WI38 (cell line): ENCODE measurements around the gene PSKH1.

Experiments used
- H3K4me3 ChIP-seq: 2 replicates; pipeline ENCODE4 v1.5.1; 2011; ENCODE audit warnings: low read depth, mild to moderate bottlenecking, control low read depth, low read length
- TF ChIP-seq, protein P1 (sequence below): IDR thresholded peaks from 2 replicates; pipeline ENCODE4 v1.5.1; 2012; ENCODE audit warnings: low read depth, mild to moderate bottlenecking, control low read depth, low read length

PSKH1 gene

DNA sequence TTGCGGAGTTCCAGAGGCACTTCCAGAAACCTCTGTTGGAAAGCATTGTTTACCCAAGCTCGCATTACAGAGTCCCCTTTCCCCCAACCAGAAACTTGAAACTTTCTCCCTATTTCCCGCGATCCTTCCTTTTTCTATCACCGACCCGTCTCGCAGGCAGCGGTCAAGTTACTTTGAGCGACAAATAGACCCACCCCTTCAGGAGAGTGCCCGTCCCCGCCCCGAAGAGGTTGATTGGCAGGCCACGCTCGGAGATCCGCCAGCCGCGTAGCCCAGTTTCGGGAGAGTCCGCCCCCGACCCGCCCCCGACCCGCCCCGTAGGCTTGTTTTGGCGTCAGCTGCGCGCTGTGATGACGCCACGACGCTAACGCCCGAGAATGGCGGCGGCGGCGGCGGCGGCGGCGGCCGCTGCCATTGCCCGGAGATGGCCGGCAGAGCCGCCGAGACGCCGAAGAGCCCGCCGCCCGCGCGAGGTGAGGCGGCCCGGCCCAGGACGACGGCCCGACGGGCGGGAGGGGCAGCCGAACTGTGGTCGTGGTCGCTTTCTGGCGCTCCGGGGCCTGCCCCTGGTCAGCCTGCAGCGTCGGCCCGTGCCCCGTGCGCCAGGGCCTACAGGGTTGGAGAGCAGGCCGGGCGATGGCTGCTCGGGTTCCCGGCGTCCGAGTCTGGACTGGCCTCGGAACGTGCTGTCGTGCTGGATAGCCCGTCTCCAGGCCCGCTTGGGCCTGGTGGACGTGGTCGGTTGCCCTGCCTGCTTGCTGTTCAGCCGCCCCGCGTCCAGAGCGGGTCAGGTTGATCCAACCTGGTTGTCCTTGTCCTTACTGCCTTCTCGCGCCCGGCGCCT, at the start of gene PSKH1:
PSKH1 (plus strand) TSS at position 356 of the 844 bp plus-strand sequence. CDS start 15,496 bp downstream, outside the sequence.
- H3K4me3 ChIP-seq, result peak within 1 kb of the TSS; percentile 94
- TF ChIP-seq, protein P1, sequence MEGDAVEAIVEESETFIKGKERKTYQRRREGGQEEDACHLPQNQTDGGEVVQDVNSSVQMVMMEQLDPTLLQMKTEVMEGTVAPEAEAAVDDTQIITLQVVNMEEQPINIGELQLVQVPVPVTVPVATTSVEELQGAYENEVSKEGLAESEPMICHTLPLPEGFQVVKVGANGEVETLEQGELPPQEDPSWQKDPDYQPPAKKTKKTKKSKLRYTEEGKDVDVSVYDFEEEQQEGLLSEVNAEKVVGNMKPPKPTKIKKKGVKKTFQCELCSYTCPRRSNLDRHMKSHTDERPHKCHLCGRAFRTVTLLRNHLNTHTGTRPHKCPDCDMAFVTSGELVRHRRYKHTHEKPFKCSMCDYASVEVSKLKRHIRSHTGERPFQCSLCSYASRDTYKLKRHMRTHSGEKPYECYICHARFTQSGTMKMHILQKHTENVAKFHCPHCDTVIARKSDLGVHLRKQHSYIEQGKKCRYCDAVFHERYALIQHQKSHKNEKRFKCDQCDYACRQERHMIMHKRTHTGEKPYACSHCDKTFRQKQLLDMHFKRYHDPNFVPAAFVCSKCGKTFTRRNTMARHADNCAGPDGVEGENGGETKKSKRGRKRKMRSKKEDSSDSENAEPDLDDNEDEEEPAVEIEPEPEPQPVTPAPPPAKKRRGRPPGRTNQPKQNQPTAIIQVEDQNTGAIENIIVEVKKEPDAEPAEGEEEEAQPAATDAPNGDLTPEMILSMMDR, result no peak

DNA sequence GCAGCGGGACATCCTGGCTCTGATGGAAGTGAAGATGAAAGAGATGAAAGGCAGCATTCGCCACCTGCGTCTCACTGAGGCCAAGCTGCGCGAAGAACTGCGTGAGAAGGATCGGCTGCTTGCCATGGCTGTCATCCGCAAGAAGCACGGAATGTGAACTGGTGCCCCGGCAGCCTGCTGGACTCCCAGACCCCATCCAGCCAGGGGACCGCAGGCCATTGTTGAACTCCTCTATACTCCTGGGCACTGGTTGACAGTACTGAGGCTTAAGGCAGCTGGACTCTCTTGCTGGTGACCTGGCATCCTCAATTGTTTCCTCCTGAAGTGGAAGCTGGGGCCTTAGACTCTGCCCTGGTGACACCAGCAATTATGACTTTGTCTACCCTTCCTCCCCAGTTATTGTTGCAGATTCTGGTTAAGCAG, 49.7 kb upstream of the PSKH1 start:
- peak overlapping the region; percentile 79 for H3K4me3 ChIP-seq
- TF ChIP-seq, protein P1, result no peak

DNA sequence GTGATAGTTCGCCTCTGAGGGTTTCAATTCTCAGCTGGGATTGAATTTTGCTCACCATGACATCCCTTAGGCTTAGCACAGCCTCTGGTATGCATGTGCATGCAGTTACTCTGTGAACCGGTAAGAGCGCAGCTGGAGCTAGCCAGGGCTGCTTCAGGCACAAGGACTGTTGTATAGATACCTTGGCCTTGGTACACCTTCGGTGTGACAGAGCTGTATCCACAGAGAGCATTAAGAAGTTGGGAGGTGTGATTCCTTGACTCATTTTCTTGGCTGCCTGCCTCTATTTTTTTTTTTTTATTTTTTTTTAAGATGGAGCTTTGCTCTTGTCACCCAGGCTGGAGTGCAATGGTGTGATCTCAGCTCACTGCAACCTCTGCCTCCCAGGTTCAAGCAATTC, 48.6 kb upstream of the PSKH1 start:
- H3K4me3 ChIP-seq, result no peak overlapping the region
- TF ChIP-seq, protein P1, result no peak

DNA sequence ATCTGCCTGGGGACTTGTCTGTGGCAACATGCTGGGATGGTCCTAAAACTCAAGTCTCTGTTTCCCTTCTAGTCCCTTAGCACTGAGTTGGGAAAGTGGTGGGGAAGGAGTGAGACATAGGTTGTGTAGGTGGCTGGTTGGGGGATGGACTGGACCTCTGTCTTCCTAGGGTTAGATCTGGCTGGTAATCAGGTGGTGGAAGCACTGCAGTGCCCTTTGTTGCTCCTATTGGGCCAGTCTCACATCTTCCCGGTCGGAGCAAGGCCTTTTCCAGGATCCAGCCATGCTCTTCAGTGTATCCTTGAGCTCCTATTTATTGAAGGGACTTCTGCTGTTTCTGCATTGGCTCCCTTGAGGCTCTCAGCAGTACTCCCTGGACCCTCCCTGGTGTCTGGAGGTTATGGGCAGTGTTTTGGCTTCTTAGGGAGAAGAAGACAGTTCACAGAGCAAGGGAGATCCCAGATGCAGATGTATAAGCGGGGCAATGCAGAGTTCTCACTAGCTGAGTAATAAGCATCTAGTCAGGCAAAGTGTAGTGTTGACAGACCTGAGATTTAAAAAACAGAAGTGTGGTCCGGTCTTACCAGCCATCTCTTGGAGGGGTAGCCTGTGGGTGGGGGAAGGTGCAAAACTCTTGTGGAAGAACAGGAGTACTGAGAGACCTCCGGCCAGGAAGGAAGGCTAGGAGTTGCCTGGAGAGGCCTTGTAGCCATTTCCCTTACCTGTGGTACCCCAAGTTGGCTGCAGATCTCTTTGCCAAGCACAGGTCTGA, 47.6 kb upstream of the PSKH1 start:
- H3K4me3 ChIP-seq, result peak overlapping the region; percentile 97
- TF ChIP-seq, protein P1, result no peak

DNA sequence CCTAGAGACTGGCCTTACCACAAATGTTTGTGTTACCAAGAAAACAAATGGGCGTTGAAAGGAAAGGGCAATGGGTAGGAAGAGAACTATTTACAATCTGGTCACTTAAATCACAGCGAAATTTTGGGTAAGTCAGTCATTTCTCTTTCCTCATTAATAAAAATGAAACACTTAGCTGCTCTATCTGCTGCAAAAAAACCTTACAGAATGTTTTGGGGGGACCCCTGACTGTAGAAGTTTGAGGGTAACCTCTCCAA, 47.1 kb upstream of the PSKH1 start:
- TF ChIP-seq, protein P1, result no peak
- H3K4me3 ChIP-seq, result peak overlapping the region; percentile 97

DNA sequence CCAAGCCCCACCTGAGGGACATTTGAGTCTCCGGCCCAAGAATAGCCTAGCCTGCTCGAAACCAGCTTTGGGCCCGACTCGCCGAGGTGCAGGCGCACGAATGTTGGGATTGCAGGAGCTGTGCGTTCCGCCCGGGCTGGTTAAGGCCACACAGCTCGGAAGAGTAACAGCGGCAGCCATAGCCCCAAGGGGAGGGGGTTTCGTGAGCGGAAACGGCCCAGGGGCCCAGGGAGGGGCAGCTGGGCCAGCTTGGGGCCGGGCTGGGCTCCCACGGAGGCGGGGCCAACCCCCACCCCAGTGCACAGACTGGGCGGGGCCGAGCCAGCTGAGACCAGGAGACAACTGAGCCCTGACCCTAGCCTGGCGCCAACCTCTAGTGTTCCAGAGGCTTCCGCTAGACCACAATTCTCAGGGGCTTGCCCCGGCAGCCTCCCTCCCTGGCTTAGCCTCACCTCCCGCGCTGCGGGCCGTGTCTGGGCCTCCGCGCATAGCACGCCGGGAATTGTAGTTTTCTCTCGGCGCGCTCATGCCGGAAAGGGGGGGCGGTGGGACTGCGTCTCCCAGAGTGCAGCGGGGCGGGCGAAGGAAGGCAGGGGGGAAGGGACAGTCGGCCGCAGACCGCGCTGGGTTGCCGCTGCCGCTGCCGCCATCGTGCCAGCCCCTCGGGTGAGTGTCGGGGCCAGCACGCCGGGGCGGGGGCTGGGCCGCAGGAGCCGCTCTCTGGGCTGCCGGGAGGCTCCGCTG, 46.6 kb upstream of the PSKH1 start, which contains the start of gene NUTF2:
NUTF2 (plus strand) TSS at position 614 of the 744 bp plus-strand sequence. CDS start 18,198 bp downstream, outside the sequence.
- TF ChIP-seq, protein P1, result no peak
- peak within 1 kb of the TSS; percentile 97 for H3K4me3 ChIP-seq
